ENCODE results near the gene FOXP1. TPM values are rescaled to one million over a fixed set of nuclear protein-coding genes. Genes with fewer than 3 reads are reported as not detected.

FOXP1 gene
- total and polyA plus RNA-seq, 2 of the 8 experiments (the other 6 are each of a cell fraction or from before 2014, with no cell fraction given): 13.9 to 25.4 TPM

- TF ChIP-seq HDAC6 (IDR thresholded peaks at IDR 0.05; ENCODE audit: low read depth, low read length) (no peak), RNF2 (IDR thresholded peaks at IDR 0.05; ENCODE audit: borderline replicate concordance, low read depth, low read length, missing control alignments, poor library complexity, severe bottlenecking) (no peak), RBBP5 (IDR thresholded peaks at IDR 0.05; ENCODE audit: borderline replicate concordance, low read depth, low read length) (no peak), EP300 (IDR thresholded peaks at IDR 0.05; ENCODE audit: borderline replicate concordance in 1 of 2, low read depth in 2 of 2, low read length in 2 of 2) (no peak)
These were observed 537.6 kb downstream of the FOXP1 start (continued) for GRCh38 chr3:71045917-71046282.

Data from H1 (cell line).